GM21723 (cell line): ENCODE data around the gene TULP4.
A peak's percentile ranks its signal among the peaks of the same experiment; 100 is the strongest.
"Not testable (repeated sequence)": the region's sequence is repeated elsewhere in the genome, so short reads cannot be mapped to it uniquely, and the experiment has no call there.

ENCODE experiments used
- ATAC-seq: cut with Tn5 transposase; IDR thresholded peaks from one replicate; pipeline ENCODE4 v1.9.1; 2021; ENCODE audit warnings: mild to moderate bottlenecking, moderate library complexity; ENCODE audit not compliant: unreplicated experiment

The TULP4 gene

DNA sequence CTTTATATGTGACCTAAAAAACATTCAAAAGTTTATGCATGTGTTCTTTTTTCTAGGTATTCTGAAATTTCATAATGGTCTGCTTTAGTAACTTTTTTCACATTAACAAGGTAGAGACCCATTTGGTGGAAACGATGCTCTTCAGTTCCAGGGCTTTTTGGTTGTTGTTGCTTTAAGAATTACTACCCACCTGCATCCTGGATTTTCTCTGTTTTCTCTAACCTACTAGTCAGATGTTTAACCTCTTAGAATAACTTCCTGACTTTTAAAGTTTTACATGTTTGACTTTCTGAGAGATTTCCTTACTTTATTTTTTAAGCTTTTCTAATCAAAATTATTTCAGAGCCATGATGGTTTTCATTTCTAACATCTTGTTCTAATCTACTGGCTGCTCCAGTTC lies 14.9 kb downstream of the TULP4 start:
- ATAC-seq = no peak

DNA sequence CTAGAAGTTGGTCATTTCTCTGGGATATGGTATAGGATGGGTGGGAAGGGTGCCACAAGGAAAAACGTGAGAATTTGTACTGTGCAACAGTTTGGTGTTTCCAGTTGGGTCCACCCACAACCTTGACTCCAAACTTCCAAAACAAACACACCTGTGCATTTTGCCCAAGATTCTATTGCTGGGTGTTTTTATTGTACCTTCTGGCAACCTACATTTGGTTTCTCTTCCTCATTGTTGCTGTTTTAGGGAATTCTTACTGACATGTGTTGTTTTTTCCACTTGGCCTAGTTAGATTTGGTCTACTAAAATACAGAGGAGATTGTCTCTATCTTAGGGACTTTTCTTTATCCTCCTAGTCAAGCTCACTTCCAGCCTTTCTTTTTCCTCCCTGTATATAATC lies 16.7 kb downstream of the TULP4 start:
- no peak for ATAC-seq

DNA sequence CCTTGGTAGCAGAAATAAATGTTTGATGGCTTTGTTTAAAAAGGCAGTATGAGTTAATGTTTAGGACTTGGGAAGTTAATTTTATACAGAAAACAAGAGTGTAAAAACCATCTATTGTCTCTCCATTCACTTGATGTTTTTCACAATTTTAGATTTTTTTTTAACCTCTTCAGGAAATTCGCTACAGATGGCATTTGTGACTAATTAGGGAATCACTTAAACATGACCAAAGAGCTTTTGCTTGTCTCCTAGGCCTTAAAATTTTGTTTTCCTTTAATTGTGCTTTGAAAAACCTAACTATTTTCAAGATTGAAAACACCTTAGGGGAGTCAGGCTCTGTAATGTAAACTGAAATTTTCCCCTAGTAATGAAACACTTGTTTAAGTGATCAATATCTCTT lies 17.3 kb downstream of the TULP4 start:
- no peak for ATAC-seq

DNA sequence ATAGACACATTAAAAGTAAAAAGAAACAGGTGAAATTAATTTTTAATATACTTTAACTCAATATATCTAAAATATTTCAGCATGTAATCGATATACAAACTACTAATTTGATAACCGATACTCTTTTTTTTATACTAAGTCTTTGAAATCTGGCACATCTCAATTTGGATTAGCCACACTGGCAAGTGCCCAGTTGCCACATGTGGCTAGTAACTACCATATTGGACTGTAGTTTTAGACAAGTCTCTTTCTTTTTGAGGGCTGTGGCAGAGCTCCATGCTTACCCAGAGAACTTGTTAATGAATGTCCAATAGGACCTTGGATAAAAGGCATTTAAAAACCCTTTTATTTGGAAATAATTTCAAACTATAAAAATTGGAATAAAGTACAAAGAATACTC lies 17.8 kb downstream of the TULP4 start:
- no peak for ATAC-seq

DNA sequence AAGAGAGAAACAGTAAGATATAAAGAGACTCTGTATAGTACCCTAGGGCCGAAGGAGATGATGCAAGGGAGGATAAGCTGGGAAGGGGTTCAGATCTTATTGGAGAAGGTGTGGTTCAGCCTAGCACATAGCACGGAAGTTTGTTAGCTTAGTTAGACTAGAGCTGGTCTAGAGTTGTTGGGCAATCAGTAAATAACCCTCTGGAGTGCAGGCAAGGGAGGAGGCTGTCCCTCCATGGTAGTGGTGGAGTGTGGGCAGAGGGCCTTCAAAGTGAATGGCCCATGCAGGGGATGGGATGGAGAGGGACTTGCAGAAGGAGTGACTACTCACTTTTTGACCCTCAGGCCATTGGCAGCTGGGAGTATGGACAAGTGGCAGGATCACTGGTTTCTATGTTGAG lies 20.0 kb downstream of the TULP4 start:
- ATAC-seq = no peak

DNA sequence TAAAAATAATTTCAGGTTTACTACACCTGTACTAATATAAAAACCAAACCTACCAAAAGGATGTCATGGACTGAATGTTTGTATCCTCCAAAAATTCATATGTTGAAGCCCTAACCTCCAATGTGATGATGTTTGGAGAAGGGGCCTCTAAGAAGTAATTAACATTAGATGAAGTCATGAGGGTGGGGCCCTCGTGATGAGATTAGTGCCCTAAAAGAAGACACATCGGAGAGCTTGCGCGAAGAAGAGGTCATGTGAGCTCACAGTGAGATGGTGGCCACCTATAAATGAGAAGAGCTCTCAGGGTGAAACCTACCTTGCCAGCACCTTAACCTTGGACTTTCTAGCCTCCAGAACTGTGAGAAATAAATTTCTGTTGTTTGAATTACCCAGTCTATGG lies 20.8 kb downstream of the TULP4 start:
- no peak for ATAC-seq

DNA sequence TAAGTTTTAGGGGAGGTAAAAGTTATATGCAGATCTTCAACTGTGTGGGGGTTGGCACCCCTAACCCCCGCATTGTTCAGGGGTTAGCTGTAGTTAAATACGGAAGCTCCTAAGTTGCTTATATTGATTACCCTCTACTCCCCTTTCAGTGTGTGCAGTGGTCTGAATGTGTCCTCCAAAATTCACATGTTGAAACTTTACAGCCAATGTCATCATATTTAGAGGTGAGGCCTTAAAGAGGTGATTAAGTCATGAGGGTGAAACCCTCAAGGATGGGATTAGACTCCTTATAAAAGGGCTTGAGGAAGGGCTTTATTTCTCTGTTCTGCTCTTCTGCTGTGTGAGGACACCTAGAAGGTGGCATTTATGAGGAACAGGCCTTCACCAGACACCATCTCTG lies 22.3 kb downstream of the TULP4 start:
- ATAC-seq = no peak

DNA sequence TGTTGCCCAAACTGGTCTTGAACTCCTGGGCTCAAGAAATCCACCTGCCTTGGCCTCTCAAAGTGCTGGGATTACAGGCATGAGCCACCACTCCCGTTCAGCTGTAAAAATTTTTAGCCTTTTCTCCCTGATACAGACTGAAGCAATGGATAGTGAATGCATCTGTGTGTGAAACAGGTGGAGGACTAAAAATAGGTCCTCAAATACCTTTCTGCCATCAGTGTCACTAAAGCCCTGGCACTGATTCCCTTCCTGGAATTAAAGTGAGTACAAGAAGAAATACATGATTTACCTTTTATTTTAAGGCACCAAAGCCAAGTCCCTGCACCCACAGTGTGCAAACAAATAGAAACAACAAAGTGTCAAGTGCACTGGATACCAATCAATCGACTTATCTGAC lies 25.1 kb downstream of the TULP4 start:
- no peak for ATAC-seq

DNA sequence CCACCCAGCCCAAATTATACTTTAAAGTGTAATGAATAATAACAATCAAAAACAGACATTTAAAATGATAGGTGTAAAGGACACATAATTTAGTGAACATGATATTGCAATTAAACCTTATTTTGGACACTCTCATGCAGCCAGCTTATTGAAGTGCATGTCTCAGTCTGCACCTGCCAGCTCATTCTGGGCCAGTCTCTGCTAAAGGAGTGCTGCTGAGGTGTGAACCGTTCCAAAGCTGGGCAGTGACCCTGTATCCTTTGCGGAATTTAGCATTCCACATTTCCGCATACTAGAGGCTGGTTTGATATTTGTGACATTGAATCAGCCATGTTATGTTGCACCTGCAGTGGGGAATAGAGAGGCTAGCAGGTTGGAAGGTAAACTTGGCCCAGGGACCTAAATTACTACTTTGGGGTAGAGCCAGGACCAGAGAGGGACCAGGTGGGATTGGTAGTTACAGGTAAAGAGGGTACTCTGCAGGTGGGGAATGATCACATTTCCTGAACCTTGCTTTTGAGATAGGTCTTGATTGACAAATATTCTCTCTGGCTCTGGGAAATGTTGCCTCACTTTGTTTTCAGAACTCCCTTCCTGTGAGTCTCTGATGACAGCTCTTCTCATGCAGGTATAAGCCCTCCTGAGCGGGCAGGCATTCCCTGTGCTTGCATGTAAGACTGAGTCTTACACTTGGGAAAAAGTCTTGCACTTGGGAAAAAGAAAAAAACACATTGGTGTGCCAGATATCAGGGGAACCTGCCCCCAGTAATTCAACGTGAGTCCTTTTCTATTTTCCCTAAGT lies 26.2 kb downstream of the TULP4 start:
- ATAC-seq = no peak

DNA sequence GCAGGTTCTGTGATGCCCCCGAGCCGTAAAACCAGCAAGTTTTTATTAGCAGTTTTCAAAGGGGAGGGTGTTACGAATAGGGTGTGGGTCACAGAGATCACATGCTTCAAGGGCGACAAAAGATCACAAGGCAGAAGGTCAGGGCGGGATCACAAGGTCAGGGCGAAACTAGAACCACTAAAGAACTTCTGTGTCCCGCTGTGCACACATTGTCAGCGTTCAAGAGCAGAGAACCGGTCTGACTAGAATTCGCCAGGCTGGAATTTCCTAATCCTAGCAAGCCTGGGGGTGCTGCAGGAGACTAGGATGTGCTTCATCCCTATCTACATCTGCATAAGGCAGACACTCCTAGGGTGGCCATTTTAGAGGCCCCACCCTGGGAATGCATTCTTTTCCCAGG lies 26.9 kb downstream of the TULP4 start:
- not testable (repeated sequence) for ATAC-seq

DNA sequence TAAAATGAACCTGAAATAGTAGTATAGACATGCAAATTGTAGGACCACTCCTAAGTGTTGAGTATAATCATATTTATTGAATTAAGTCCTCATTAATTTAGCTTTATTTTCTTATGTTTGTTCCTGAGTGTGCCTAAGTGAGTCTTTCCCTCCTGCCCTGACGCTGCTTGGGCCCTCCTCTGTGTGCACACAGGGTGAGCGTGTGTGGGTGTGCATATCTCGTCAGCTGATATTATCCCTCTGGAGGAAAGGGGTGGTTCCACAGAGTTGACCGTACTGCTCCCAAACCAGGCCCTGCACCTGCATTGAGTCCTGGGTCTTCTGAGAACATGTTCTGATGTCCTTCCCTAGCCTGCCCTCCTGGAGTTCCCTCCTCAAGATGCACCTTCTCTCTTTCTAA lies 28.0 kb downstream of the TULP4 start:
- no peak for ATAC-seq

DNA sequence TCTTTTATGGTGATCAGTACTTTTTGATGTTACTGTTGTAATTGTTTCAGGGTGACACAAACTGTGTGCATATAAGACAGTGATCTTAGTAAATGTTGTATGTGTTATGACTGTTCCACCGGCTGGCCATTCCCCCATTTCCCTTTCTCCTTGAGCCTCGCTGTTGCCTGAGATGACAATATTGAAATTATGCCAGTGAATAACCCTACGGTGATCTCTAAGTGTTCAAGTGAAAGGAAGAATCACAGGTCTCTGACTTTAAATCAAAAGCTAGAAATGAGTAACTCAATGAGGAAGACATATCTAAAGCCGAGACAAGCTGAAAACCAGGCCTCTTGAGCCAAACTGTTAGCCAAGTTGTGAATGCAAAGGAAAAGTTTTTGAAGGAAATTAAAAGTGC lies 32.3 kb downstream of the TULP4 start:
- peak; percentile 82 for ATAC-seq

DNA sequence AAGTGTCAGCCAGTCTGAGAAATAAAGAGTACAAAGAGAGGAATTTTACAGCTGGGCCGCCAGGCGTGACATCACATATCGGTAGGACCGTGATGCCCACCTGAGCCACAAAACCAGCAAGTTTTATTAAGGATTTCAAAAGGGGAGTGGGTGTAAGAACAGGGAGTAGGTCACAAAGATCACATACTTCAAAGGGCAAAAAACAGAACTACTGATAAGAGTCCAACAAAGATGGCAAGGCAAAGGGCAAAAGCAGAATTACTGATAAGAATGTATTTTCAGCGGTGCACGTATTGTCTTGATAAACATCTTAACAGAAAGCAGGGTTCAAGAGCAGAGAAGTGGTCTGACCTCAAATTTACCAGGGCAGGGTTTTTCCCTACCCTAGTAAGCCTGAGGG lies 33.2 kb downstream of the TULP4 start:
- not testable (repeated sequence) for ATAC-seq

DNA sequence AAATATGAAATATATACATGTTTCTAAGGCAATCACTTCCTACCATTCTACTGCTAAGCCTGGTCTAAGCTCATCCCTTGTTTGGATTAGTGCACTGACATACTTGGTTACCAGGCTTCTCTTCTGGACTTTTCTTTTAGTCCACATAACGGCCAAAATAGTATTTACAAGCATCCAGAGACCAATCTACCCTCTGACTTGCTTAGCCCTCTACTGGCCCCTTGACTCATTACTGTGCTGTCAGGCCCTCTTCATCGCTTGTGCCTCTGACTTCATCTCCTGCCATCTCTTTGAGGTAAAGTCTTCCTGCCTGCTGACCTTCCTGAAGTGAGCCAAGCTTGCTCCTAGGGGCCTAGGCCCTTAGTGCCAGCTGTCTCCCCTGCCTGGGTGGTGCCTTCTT lies 35.1 kb downstream of the TULP4 start:
- no peak for ATAC-seq

DNA sequence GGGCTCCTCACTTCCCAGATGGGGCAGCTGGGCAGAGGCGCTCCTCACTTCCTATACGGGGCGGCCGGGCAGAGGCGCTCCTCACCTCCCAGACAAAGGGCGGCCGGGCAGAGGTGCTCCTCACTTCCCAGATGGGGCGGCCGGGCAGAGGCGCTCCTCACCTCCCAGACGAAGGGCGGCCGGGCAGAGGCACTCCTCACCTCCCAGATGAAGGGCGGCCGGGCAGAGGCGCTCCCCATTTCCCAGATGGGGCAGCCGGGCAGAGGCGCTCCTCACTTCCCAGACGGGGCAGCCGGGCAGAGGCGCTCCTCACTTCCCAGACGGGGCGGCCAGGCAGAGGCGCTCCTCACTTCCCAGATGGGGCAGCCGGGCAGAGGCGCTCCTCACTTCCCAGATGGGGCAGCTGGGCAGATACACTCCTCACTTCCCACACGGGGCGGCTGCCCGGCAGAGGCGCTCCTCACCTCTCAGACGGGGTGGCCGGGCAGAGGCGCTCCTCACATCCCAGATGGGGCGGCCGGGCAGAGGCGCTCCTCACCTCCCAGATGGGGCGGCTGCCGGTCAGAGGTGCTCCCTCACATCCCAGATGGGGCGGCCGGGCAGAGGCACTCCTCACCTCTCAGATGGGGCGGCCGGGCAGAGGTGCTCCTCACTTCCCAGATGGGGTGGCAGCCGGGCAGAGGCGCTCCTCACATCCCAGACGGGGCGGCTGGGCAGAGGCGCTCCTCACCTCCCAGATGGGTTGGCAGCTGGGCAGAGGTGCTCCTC lies 36.7 kb downstream of the TULP4 start:
- not testable (repeated sequence) for ATAC-seq

DNA sequence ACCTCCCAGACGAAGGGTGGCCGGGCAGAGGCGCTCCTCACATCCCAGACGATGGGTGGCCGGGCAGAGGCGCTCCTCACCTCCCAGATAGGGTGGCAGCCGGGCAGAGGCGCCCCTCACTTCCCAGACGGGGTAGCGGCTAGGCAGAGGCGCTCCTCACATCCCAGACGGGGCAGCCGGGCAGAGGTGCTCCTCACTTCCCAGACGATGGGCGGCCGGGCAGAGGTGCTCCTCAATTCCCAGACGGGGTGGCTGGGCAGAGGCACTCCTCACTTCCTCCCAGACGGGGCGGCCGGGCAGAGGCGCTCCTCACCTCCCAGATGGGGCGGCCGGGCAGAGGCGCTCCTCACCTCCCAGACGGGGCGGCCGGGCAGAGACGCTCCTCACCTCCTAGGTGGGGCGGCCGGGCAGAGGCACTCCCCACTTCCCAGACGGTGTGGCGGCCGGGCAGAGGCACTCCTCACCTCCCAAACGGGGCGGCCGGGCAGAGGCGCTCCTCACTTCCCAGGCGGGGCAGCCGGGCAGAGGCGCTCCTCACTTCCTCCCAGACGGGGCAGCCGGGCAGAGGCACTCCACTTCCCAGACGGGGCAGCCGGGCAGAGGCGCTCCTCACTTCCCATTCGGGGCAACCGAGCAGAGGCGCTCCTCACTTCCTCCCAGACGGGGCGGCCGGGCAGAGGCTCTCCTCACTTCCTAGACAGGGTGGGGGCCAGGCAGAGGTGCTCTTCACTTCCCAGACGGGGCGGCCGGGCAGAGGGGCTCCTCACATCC lies 37.4 kb downstream of the TULP4 start:
- not testable (repeated sequence) for ATAC-seq

DNA sequence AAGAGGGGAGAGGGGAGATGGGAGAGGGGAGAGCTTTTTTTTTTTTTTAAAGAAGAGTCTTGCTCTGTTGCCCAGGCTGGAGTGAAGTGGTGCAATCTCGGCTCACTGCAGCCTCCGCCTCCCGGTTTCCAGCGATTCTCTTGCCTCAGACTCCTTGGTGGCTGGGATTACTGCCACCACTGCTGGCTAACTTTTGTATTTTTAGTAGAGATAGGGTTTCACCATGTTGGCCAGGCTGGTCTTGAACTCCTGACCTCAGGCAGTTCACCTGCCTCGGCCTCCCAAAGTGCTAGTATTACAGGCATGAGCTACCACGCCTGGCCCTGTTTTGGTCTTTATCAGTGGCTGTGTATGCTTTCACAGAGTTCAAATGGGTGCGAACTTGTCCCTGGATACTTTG lies 38.5 kb downstream of the TULP4 start:
- ATAC-seq = not testable (repeated sequence)

DNA sequence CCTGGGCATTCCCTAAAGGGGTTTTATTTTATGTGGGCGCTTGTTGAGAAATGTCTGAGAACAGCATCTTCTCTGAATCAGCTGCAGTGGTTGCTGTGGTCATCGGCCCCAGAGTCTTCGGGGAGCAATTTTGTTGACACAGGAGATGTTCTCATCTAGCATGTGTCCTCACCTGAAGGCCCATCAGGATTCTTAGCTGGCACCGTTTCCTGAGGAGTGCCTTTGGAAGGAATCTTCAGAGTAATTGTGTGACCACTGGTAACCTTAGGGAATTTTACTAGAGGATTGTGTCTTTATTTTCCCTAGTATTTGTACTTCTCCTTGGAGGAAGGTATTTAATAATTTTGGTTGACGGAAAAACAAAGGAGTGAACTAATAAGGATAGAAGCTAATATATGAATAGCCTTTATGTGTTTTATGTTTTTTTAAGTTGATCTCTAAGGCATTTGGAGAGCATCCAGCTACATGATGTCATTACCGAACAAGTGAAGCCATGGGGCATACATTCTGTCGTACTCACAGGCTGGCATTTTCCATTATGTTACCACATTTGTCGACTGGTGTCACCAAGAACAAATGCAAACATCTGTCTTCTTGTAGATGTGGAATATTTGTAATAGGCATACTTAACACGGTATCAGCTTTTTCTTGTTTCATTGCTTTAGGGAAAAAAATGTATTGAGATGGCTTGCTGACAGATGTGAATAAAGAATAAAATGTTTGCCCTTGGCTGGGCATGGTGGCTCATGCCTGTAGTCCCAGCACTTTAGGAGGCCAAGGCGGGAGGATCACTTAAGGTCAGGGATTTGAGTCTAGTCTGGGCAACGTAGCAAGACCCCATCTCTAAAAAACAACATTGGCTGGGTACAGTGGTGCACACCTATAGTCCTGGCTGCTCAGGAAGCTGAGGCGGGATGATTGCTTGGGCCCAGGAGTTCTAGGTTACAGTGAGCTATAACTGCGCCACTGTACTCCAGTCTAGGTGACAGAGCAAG lies 41.9 kb downstream of the TULP4 start:
- no peak for ATAC-seq

DNA sequence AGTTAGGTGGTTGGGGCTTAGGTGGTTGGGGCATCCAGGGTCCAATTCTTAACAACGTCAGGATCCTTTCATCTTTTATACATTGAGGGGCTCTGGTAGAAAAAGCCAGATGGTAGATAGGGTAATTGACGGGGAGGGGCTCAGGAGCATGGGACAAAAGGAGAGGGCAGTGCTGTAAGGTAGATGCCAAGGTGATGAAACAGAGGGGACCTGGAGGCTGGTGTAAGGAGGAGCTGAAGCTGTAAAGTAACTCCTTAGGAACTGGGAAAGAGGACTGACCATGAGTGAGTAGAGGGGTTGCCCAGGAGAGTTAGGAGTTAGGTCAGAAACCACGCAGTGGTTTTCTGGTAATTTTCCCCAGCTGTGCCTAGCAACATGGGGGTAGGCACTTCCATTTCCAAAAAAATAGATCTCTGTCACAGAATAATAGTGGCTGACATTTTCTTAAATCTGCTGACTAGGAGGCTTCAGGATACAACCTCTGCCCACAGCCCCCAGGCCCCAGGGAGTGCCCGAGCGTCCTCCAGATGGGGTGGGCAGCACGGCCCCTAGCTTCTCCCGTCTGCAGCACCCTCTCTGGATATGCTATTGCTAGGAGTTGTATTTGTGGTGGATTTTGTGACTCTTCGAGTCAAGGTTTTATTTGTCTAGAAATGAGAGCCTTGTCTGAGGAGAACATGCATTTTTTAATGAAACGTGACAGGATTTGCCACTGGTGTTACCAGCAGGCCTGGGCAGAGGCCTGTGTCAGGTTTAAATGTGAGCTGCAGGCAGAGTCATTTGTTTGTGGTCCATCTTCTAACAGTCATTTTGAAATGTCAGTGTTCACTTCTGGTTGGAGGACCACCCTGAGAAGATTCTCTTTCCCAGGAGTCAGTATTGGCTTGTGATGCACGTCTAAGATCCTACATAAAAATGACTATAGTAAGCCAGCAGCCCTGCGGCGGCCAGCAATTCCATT lies 44.6 kb downstream of the TULP4 start:
- ATAC-seq = peak; percentile 30
